HEK293T (cell line): Measurements from ENCODE around the gene OR51L1.

ENCODE experiments used
- ARNT ChIP-seq: fragments of 450-650 bp; IDR thresholded peaks from 2 replicates; pipeline ENCODE4 v1.6.1; 2017; ENCODE audit warnings: mild to moderate bottlenecking
- BHLHE40 ChIP-seq: fragments of 450-650 bp; IDR thresholded peaks from 2 replicates; pipeline ENCODE4 v1.6.1; 2016; ENCODE audit warnings: mild to moderate bottlenecking, moderate library complexity, borderline replicate concordance
- CTBP1 ChIP-seq: fragments of 450-650 bp; IDR thresholded peaks from 2 replicates; pipeline ENCODE4 v1.6.1; 2016; ENCODE audit warnings: borderline replicate concordance
- ELF4 ChIP-seq: fragments of 450-650 bp; IDR thresholded peaks from 2 replicates; pipeline ENCODE4 v1.6.1; 2017; ENCODE audit warnings: antibody characterized with exemption
- FOXA1 ChIP-seq: fragments of 450-650 bp; IDR thresholded peaks from 2 replicates; pipeline ENCODE4 v1.6.1; 2016; ENCODE audit warnings: mild to moderate bottlenecking
- FOXK2 ChIP-seq: fragments of 450-650 bp; IDR thresholded peaks from 2 replicates; pipeline ENCODE4 v1.6.1; 2016; ENCODE audit warnings: mild to moderate bottlenecking
- FOXM1 ChIP-seq: fragments of 450-650 bp; IDR thresholded peaks from 2 replicates; pipeline ENCODE4 v1.6.1; 2017; ENCODE audit warnings: mild to moderate bottlenecking, borderline replicate concordance
- L3MBTL2 ChIP-seq: fragments of 450-650 bp; conservative IDR thresholded peaks from 2 replicates; pipeline ENCODE4 v1.6.1; 2016; ENCODE audit warnings: mild to moderate bottlenecking
- LEF1 ChIP-seq: fragments of 450-650 bp; IDR thresholded peaks from 2 replicates; pipeline ENCODE4 v1.6.1; 2017; ENCODE audit warnings: mild to moderate bottlenecking, borderline replicate concordance
- NFRKB ChIP-seq: fragments of 450-650 bp; IDR thresholded peaks from 2 replicates; pipeline ENCODE4 v1.6.1; 2016; ENCODE audit warnings: mild to moderate bottlenecking, moderate library complexity
- SP1 ChIP-seq: fragments of 450-650 bp; IDR thresholded peaks from 2 replicates; pipeline ENCODE4 v1.6.1; 2017
- SUZ12 ChIP-seq: fragments of 450-650 bp; IDR thresholded peaks from 2 replicates; pipeline ENCODE4 v1.6.1; 2016; ENCODE audit warnings: mild to moderate bottlenecking
- TF ChIP-seq, protein P1 (sequence below): fragments of 450-650 bp; IDR thresholded peaks from 2 replicates; pipeline ENCODE4 v1.6.1; 2016

DNA sequence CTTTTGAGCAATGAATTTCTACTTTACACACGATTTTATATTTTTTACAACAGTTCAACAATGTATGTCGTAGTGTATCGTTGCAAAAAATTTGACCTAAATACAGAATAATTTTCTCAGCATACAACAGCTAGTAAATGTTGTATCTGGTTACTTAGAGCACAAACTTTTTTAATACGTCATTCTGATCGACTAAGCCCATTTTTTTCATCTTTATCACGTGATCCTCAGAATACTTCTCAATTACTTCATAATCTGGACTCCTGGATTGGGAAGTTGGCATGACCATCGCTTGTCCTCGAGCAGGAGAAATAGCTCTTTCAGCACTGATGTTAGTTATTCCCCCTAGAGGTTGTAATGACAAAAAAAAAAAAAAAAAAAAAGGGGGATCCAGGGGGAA, 16.6 kb downstream of the OR51L1 start:
- TF ChIP-seq BHLHE40 = no peak
- TF ChIP-seq FOXK2 = no peak
- TF ChIP-seq FOXA1 = no peak
- no peak for TF ChIP-seq SP1
- no peak for TF ChIP-seq ARNT
- TF ChIP-seq SUZ12 = no peak
- no peak for TF ChIP-seq L3MBTL2
- TF ChIP-seq, protein P1, sequence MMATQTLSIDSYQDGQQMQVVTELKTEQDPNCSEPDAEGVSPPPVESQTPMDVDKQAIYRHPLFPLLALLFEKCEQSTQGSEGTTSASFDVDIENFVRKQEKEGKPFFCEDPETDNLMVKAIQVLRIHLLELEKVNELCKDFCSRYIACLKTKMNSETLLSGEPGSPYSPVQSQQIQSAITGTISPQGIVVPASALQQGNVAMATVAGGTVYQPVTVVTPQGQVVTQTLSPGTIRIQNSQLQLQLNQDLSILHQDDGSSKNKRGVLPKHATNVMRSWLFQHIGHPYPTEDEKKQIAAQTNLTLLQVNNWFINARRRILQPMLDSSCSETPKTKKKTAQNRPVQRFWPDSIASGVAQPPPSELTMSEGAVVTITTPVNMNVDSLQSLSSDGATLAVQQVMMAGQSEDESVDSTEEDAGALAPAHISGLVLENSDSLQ = no peak
- no peak for TF ChIP-seq CTBP1
- TF ChIP-seq FOXM1 = no peak
- no peak for TF ChIP-seq ELF4
- no peak for TF ChIP-seq LEF1
- no peak for TF ChIP-seq NFRKB
